OCI-LY1 (cell line): ENCODE data around the gene HTR6.
"Not testable (repeated sequence)": the region's sequence is repeated elsewhere in the genome, so short reads cannot be mapped to it uniquely, and the experiment has no call there.

Experiments
- H2AFZ ChIP-seq: fragments of 200-600 bp; sonication (generic), shearing (Covaris generic); 2 replicates; pipeline ENCODE4 v1.6.0; 2014; ENCODE audit warnings: antibody characterized with exemption, mild to moderate bottlenecking, low read length
- H3F3A ChIP-seq: fragments of 200-600 bp; sonication (generic), shearing (Covaris generic); 2 replicates; pipeline ENCODE4 v1.6.0; 2014; ENCODE audit warnings: mild to moderate bottlenecking, antibody characterized with exemption, low read length, moderate library complexity; ENCODE audit not compliant: insufficient read depth
- H3K27ac ChIP-seq: fragments of 200-600 bp; sonication (generic); 2 replicates; pipeline ENCODE4 v1.5.1; 2014; ENCODE audit warnings: low read length, mixed run types, mild to moderate bottlenecking, low read depth; ENCODE audit not compliant: poor library complexity, severe bottlenecking
- H3K27me3 ChIP-seq: fragments of 200-600 bp; sonication (generic); 2 replicates; pipeline ENCODE4 v1.6.0; 2014; ENCODE audit warnings: antibody characterized with exemption, mild to moderate bottlenecking, low read length, moderate library complexity; ENCODE audit not compliant: insufficient read depth
- H3K36me3 ChIP-seq: fragments of 200-600 bp; sonication (generic); 2 replicates; pipeline ENCODE4 v1.6.1; 2014; ENCODE audit warnings: mild to moderate bottlenecking, antibody characterized with exemption, low read length, moderate library complexity, mixed read lengths; ENCODE audit not compliant: insufficient read depth
- H3K4me1 ChIP-seq: fragments of 200-600 bp; sonication (generic); 2 replicates; pipeline ENCODE4 v1.5.1; 2014; ENCODE audit warnings: mild to moderate bottlenecking, low read length, moderate library complexity; ENCODE audit not compliant: insufficient read depth, severe bottlenecking
- H3K4me2 ChIP-seq: fragments of 200-600 bp; sonication (generic), shearing (Covaris generic); 2 replicates; pipeline ENCODE4 v1.6.1; 2014; ENCODE audit warnings: low read length
- H3K4me3 ChIP-seq: fragments of 200-600 bp; sonication (generic); 2 replicates; pipeline ENCODE4 v1.5.1; 2014; ENCODE audit warnings: low read length, low read depth, mild to moderate bottlenecking, mixed read lengths; ENCODE audit not compliant: poor library complexity, severe bottlenecking
- H3K79me2 ChIP-seq: fragments of 200-600 bp; shearing (Covaris generic); 2 replicates; pipeline ENCODE4 v1.6.1; 2016; ENCODE audit warnings: mixed run types, low read length, mixed read lengths; ENCODE audit not compliant: insufficient read depth
- H3K9ac ChIP-seq: fragments of 200-600 bp; sonication (generic), shearing (Covaris generic); 2 replicates; pipeline ENCODE4 v1.6.1; 2014; ENCODE audit warnings: mild to moderate bottlenecking, low read length, mixed read lengths
- H3K9me2 ChIP-seq: fragments of 200-600 bp; sonication (generic), shearing (Covaris generic); 2 replicates; pipeline ENCODE4 v1.6.1; 2014; ENCODE audit warnings: low read depth, mild to moderate bottlenecking, low read length, mixed read lengths
- H3K9me3 ChIP-seq: fragments of 200-600 bp; shearing (Covaris generic); 2 replicates; pipeline ENCODE4 v1.6.1; 2014; ENCODE audit warnings: low read length, mixed read lengths
- H4K20me1 ChIP-seq: fragments of 200-600 bp; sonication (generic), shearing (Covaris generic); 2 replicates; pipeline ENCODE4 v1.6.0; 2016; ENCODE audit warnings: mild to moderate bottlenecking, low read length; ENCODE audit not compliant: insufficient read depth
- CTCF ChIP-seq: fragments of 200-600 bp; sonication (generic), shearing (Covaris generic); IDR thresholded peaks from 2 replicates; pipeline ENCODE4 v1.5.1; 2017; ENCODE audit warnings: mild to moderate bottlenecking, antibody characterized with exemption, low read length, moderate library complexity, mixed read lengths
- EZH2 ChIP-seq: fragments of 200-600 bp; sonication (generic), shearing (Covaris generic); IDR thresholded peaks from 2 replicates; pipeline ENCODE4 v1.8.0; 2017; ENCODE audit warnings: borderline replicate concordance, mixed run types, mild to moderate bottlenecking, antibody characterized with exemption, low read length, moderate library complexity, mixed read lengths

The HTR6 gene

GRCh38 chr1:19636065-19636464, 28.6 kb upstream of the HTR6 start:
- Histone ChIP-seq H4K20me1 (no peaks in the 10 kb centered on the region), H3F3A (no peaks in the 10 kb centered on the region), H3K4me3 (no peak overlapping the region), H3K27me3 (no peaks in the 10 kb centered on the region; the same call in 1 of the 2 replicates), H3K9me2 (no peaks in the 10 kb centered on the region), H3K4me1 (no peaks in the 10 kb centered on the region), H3K27ac (no peak overlapping the region), H3K79me2 (no peaks in the 10 kb centered on the region), H3K9me3 (no peaks in the 10 kb centered on the region), H3K36me3 (no peaks in the 10 kb centered on the region), H2AFZ (no peak overlapping the region), H3K9ac (no peak overlapping the region), H3K4me2 (no peak overlapping the region)
- TF ChIP-seq EZH2 (no peak), CTCF (no peak)

GRCh38 chr1:19636749-19637148, 27.9 kb upstream of the HTR6 start:
- not testable (repeated sequence) for H4K20me1 ChIP-seq, H3K79me2 ChIP-seq, H3K4me3 ChIP-seq, H3K27ac ChIP-seq, H3K9me3 ChIP-seq, H3K4me2 ChIP-seq, H3F3A ChIP-seq, H3K27me3 ChIP-seq, H2AFZ ChIP-seq, H3K9me2 ChIP-seq, H3K4me1 ChIP-seq, H3K9ac ChIP-seq, H3K36me3 ChIP-seq

GRCh38 chr1:19637606-19638005, 27.1 kb upstream of the HTR6 start:
- no peaks in the 10 kb centered on the region for H3K4me1 ChIP-seq
- no peaks in the 10 kb centered on the region for H3F3A ChIP-seq
- H3K27me3 ChIP-seq, result no peaks in the 10 kb centered on the region; the same call in 1 of the 2 replicates
- no peaks in the 10 kb centered on the region for H3K9me3 ChIP-seq
- TF ChIP-seq CTCF, result no peak
- no peak for TF ChIP-seq EZH2
- H4K20me1 ChIP-seq, result no peaks in the 10 kb centered on the region
- no peaks in the 10 kb centered on the region for H3K9me2 ChIP-seq
- H3K36me3 ChIP-seq, result no peaks in the 10 kb centered on the region
- H3K9ac ChIP-seq, result no peak overlapping the region
- no peak overlapping the region for H2AFZ ChIP-seq
- no peak overlapping the region for H3K4me2 ChIP-seq
- no peak overlapping the region for H3K4me3 ChIP-seq
- H3K27ac ChIP-seq, result no peak overlapping the region
- H3K79me2 ChIP-seq, result no peaks in the 10 kb centered on the region

GRCh38 chr1:19639228-19639627, 25.4 kb upstream of the HTR6 start:
- not testable (repeated sequence) for H3K27ac ChIP-seq, H4K20me1 ChIP-seq, H3F3A ChIP-seq, H3K4me3 ChIP-seq, H3K9ac ChIP-seq, H3K4me2 ChIP-seq, H3K4me1 ChIP-seq, H3K79me2 ChIP-seq, H2AFZ ChIP-seq, H3K27me3 ChIP-seq, H3K9me3 ChIP-seq, H3K9me2 ChIP-seq, H3K36me3 ChIP-seq
- TF ChIP-seq CTCF, result peak; percentile 16; the same call in 1 of the 2 replicates
